GM19455 (cell line): ENCODE results near the gene SLC6A12.

Source experiments
- ATAC-seq: cut with Tn5 transposase; IDR thresholded peaks from one replicate; pipeline ENCODE4 v1.9.1; 2021; ENCODE audit not compliant: unreplicated experiment

Gene SLC6A12

GRCh38 chr12:179131-179884 is 34.6 kb downstream of the SLC6A12 start:
- no peak for ATAC-seq

GRCh38 chr12:178829-179109 is 35.2 kb downstream of the SLC6A12 start:
- no peak for ATAC-seq

GRCh38 chr12:177980-178828 is 35.8 kb downstream of the SLC6A12 start:
- no peak for ATAC-seq

GRCh38 chr12:177336-177979 is 36.5 kb downstream of the SLC6A12 start:
- ATAC-seq: no peak

- ATAC-seq: no peak
These were observed 37.4 kb downstream of the SLC6A12 start for GRCh38 chr12:176321-177181.

- ATAC-seq: no peak
These were observed 38.2 kb downstream of the SLC6A12 start for GRCh38 chr12:175759-176158.

- ATAC-seq: no peak
These were observed 38.7 kb downstream of the SLC6A12 start for GRCh38 chr12:175250-175649.

- no peak for ATAC-seq
These were observed 39.4 kb downstream of the SLC6A12 start for GRCh38 chr12:174596-174995.

GRCh38 chr12:174124-174523 is 39.8 kb downstream of the SLC6A12 start:
- no peak for ATAC-seq

- ATAC-seq: no peak
These were observed 41.2 kb downstream of the SLC6A12 start for GRCh38 chr12:172732-173161.

- ATAC-seq: no peak
These were observed 41.9 kb downstream of the SLC6A12 start for GRCh38 chr12:171743-172676.

- no peak for ATAC-seq
These were observed 42.7 kb downstream of the SLC6A12 start for GRCh38 chr12:171276-171675.

- ATAC-seq: no peak
These were observed 43.4 kb downstream of the SLC6A12 start for GRCh38 chr12:170371-171225.

- no peak for ATAC-seq
These were observed 44.2 kb downstream of the SLC6A12 start for GRCh38 chr12:169528-170370.

GRCh38 chr12:168763-169525 is 45.0 kb downstream of the SLC6A12 start:
- no peak for ATAC-seq

GRCh38 chr12:167959-168600 is 45.9 kb downstream of the SLC6A12 start:
- ATAC-seq: no peak
